Sigmoid colon (tissue), 4 donors: ENCODE measurements around the gene APOBEC4.

ENCODE experiments used
- POLR2AphosphoS5 ChIP-seq, 4 donors: sonication (generic); formaldehyde crosslinking; IDR thresholded peaks; one replicate each; pipeline ENCODE4 v1.6.1; 2017; ENCODE audit warnings: antibody characterized with exemption in 4 of 4
- TF ChIP-seq, protein P1 (sequence below), 4 experiments: fragments of 450-650 bp in 3 of 4; fragments of 200-600 bp in 1 of 4; IDR thresholded peaks; one replicate each; pipeline ENCODE4 v1.5.1; 2016 to 2019; ENCODE audit warnings: antibody characterized with exemption in 4 of 4, mild to moderate bottlenecking in 3 of 4, moderate library complexity in 2 of 4

DNA sequence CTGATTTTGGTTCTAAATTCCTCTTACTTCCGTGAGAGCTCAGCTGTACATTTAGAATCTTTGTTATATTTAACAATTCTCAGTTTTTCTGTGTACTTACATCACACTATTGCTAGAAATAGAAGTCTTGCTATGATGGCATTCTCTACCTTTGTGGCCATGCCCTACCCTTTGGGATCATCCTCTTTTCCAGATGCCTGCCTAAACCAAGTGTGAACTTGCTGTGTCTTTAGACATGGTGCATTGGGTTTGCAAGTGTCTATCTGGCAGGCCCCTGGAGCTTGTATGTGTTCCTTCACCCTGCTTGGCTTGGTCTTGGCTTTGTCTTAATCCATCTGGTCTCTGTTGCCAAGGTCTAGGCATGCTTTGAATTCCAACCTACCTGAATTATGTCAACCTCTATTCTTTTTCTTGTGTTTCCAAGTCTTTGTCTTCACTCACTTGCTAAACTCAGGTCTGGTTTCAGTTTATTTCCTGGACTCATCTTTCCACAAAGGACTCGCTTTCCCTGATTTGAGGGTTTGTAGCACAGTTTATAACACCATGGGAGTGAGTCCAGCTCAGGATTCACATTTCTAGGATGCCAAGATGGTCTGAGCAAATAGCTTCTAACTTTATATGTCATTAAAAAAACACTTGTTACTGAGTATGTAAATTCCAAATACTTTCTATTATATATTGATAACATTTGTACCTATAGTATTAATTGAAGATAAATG is 20.6 kb upstream of the APOBEC4 start:
- TF ChIP-seq, protein P1, sequence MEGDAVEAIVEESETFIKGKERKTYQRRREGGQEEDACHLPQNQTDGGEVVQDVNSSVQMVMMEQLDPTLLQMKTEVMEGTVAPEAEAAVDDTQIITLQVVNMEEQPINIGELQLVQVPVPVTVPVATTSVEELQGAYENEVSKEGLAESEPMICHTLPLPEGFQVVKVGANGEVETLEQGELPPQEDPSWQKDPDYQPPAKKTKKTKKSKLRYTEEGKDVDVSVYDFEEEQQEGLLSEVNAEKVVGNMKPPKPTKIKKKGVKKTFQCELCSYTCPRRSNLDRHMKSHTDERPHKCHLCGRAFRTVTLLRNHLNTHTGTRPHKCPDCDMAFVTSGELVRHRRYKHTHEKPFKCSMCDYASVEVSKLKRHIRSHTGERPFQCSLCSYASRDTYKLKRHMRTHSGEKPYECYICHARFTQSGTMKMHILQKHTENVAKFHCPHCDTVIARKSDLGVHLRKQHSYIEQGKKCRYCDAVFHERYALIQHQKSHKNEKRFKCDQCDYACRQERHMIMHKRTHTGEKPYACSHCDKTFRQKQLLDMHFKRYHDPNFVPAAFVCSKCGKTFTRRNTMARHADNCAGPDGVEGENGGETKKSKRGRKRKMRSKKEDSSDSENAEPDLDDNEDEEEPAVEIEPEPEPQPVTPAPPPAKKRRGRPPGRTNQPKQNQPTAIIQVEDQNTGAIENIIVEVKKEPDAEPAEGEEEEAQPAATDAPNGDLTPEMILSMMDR (IDR thresholded peaks at IDR 0.05) = no peak
- TF ChIP-seq POLR2AphosphoS5 (IDR thresholded peaks at IDR 0.05) = no peak
